Tibial nerve (tissue), 4 donors: ENCODE results near the gene ABITRAM. TPM values are rescaled to one million over a fixed set of nuclear protein-coding genes. Genes with fewer than 3 reads are reported as not detected.

Experiments used
- DNase-seq, 2 donors: peaks; one replicate each; pipeline ENCODE4 v3.0.0-alpha.2; 2019; ENCODE audit warnings: low spot score in 2 of 2
- H3K27ac ChIP-seq, 4 donors: fragments of 200-600 bp; sonication (generic) in 3 of 4; one replicate each; pipeline ENCODE4 v1.5.1; 2017 to 2019; ENCODE audit warnings: mild to moderate bottlenecking in 1 of 4
- H3K27me3 ChIP-seq, 2 donors: fragments of 200-600 bp; sonication (generic) in 1 of 2; one replicate each; pipeline versions ENCODE4 v1.5.1 to v1.6.0; 2017 to 2019
- H3K36me3 ChIP-seq, 3 donors: fragments of 200-600 bp; sonication (generic); one replicate each; pipeline ENCODE4 v1.5.1; 2018 to 2019
- H3K4me1 ChIP-seq, 4 donors: fragments of 200-600 bp; sonication (generic) in 3 of 4; one replicate each; pipeline ENCODE4 v1.5.1; 2017 to 2019
- H3K4me3 ChIP-seq, 4 donors: fragments of 200-600 bp; sonication (generic) in 3 of 4; one replicate each; pipeline ENCODE4 v1.5.1; 2017 to 2019; ENCODE audit warnings: mild to moderate bottlenecking in 1 of 4, moderate library complexity in 1 of 4
- H3K9me3 ChIP-seq, 4 donors: fragments of 200-600 bp; sonication (generic) in 3 of 4; one replicate each; pipeline ENCODE4 v1.5.1; 2017 to 2019
- CTCF ChIP-seq, 5 experiments: fragments of 200-600 bp in 3 of 5; fragments of 450-650 bp in 2 of 5; sonication (generic) in 3 of 5; IDR thresholded peaks; one replicate each; pipeline ENCODE4 v1.5.1; 2016 to 2019; ENCODE audit warnings: antibody characterized with exemption in 5 of 5, mild to moderate bottlenecking in 3 of 5, moderate library complexity in 2 of 5
- EP300 ChIP-seq, 2 donors: sonication (generic); formaldehyde crosslinking; IDR thresholded peaks; one replicate each; pipeline ENCODE4 v1.6.1; 2017; ENCODE audit warnings: antibody characterized with exemption in 2 of 2, mild to moderate bottlenecking in 1 of 2
- POLR2A ChIP-seq, 2 donors: fragments of 450-650 bp; IDR thresholded peaks; one replicate each; pipeline ENCODE4 v1.6.1; 2017; ENCODE audit warnings: antibody characterized with exemption in 2 of 2, mild to moderate bottlenecking in 2 of 2, moderate library complexity in 2 of 2
- WGBS, 2 donors: methylation state at CpG; one replicate each; pipeline ENCODE4 v1.1.5; 2018; 5-methylcytosine and 5-hydroxymethylcytosine counted together
- total RNA-seq, 4 donors: library from RNA; depleted of rRNA; stranded (reverse); fragments of >200 nt; gene quantifications; one replicate each; pipeline ENCODE4 v1.1.0, GENCODE V29; 2016

The ABITRAM gene
- total RNA-seq, 4 donors from 2014 or later, result 8.2 to 14.0 (median 8.5) TPM

GRCh38 chr9:108904161-108904560 is 30.0 kb upstream of the ABITRAM start:
- no peaks in the 10 kb centered on the region for H3K9me3 ChIP-seq
- no peak overlapping the region for H3K4me3 ChIP-seq
- WGBS, 2 donors, result 91 to 96% methylated on average over 3 of the region's 3 CpGs
- H3K36me3 ChIP-seq, result peaks cover 0 to 96% (median 17%) of the 10 kb centered on the region in 3 donors
- no peak overlapping the region for H3K27ac ChIP-seq
- no peaks in the 10 kb centered on the region for H3K27me3 ChIP-seq
- H3K4me1 ChIP-seq, result no peaks in the 10 kb centered on the region
- TF ChIP-seq POLR2A (IDR thresholded peaks at IDR 0.05) (no peak), CTCF (IDR thresholded peaks at IDR 0.05) (no peak), EP300 (IDR thresholded peaks at IDR 0.05) (no peak)
- no peak for DNase-seq

GRCh38 chr9:108905494-108905893 is 28.7 kb upstream of the ABITRAM start:
- DNase-seq, result no peak
- Histone ChIP-seq H3K27me3 (no peaks in the 10 kb centered on the region), H3K9me3 (no peaks in the 10 kb centered on the region), H3K4me3 (no peak overlapping the region), H3K4me1 (no peaks in the 10 kb centered on the region), H3K36me3 (peaks cover 0 to 96% (median 14%) of the 10 kb centered on the region in 3 donors), H3K27ac (no peak overlapping the region)
- no peak for TF ChIP-seq CTCF (IDR thresholded peaks at IDR 0.05)
- no peak for TF ChIP-seq POLR2A (IDR thresholded peaks at IDR 0.05)
- no peak for TF ChIP-seq EP300 (IDR thresholded peaks at IDR 0.05)
- WGBS, 2 donors, result 78 to 79% methylated on average over 2 of the region's 2 CpGs

GRCh38 chr9:108910402-108910801 is 23.8 kb upstream of the ABITRAM start:
- TF ChIP-seq POLR2A (IDR thresholded peaks at IDR 0.05) (no peak), CTCF (IDR thresholded peaks at IDR 0.05) (no peak), EP300 (IDR thresholded peaks at IDR 0.05) (no peak)

GRCh38 chr9:108910914-108911313 is 23.3 kb upstream of the ABITRAM start:
- Histone ChIP-seq H3K4me1 (no peaks in the 10 kb centered on the region), H3K9me3 (no peaks in the 10 kb centered on the region), H3K27ac (no peak overlapping the region), H3K4me3 (no peak overlapping the region), H3K27me3 (no peaks in the 10 kb centered on the region), H3K36me3 (peaks cover 0 to 99% (median 6%) of the 10 kb centered on the region in 3 donors)
- WGBS, 2 donors, result 89 to 90% methylated on average over 2 of the region's 2 CpGs
- no peak for DNase-seq
- no peak for TF ChIP-seq POLR2A (IDR thresholded peaks at IDR 0.05)
- TF ChIP-seq EP300 (IDR thresholded peaks at IDR 0.05), result no peak
- TF ChIP-seq CTCF (IDR thresholded peaks at IDR 0.05), result no peak

More at GRCh38 chr9:108910402-108910801, 23.8 kb upstream of the ABITRAM start:
- H3K9me3 ChIP-seq, result no peaks in the 10 kb centered on the region
- no peak overlapping the region for H3K4me3 ChIP-seq
- H3K36me3 ChIP-seq, result peaks cover 0 to 99% (median 6%) of the 10 kb centered on the region in 3 donors
- H3K27ac ChIP-seq, result no peak overlapping the region
- no peaks in the 10 kb centered on the region for H3K27me3 ChIP-seq
- DNase-seq, result no peak
- no peaks in the 10 kb centered on the region for H3K4me1 ChIP-seq

- Histone ChIP-seq H3K36me3 (peaks cover 0 to 97% (median 6%) of the 10 kb centered on the region in 3 donors), H3K4me1 (no peaks in the 10 kb centered on the region), H3K9me3 (no peaks in the 10 kb centered on the region), H3K27ac (no peak overlapping the region), H3K27me3 (no peaks in the 10 kb centered on the region), H3K4me3 (no peak overlapping the region)
- TF ChIP-seq POLR2A (IDR thresholded peaks at IDR 0.05), result no peak
- TF ChIP-seq EP300 (IDR thresholded peaks at IDR 0.05), result no peak
- no peak for TF ChIP-seq CTCF (IDR thresholded peaks at IDR 0.05)
- no peak for DNase-seq
- 17 to 31% methylated on average over 1 of the region's 1 CpG for WGBS, 2 donors
Measured at GRCh38 chr9:108911820-108912219, 22.4 kb upstream of the ABITRAM start.
